ENCODE measurements around the gene HEY2.
"Not testable (repeated sequence)": the region's sequence is repeated elsewhere in the genome, so short reads cannot be mapped to it uniquely, and the experiment has no call there.

Gene HEY2

DNA sequence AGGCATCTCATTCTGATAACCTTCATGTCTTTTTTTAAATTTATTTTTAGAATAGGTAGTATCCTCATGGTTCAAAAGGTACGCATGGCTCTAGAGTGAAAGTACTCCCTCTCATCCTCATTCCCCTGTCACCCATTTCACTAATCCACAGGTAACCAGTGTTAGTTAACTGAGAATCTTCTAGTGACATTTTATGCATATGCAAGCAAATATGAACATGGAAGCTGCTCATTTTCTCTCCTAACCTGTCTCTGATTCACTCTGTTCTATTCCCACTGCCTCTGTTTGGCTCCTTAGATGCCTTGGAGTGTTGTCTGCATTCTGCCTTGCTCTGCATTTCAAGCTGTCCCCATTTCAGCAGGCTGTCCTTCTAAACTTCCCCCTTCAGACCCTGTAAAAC lies 45.9 kb downstream of the HEY2 start:
- DNase-seq (ENCODE audit: low spot score) = no peak

- no peak for DNase-seq (ENCODE audit: low spot score)
These were observed 47.9 kb downstream of the HEY2 start for GRCh38 chr6:125797120-125797885.

GRCh38 chr6:125797886-125798444 lies 48.5 kb downstream of the HEY2 start:
- no peak for DNase-seq (ENCODE audit: low spot score)

DNA sequence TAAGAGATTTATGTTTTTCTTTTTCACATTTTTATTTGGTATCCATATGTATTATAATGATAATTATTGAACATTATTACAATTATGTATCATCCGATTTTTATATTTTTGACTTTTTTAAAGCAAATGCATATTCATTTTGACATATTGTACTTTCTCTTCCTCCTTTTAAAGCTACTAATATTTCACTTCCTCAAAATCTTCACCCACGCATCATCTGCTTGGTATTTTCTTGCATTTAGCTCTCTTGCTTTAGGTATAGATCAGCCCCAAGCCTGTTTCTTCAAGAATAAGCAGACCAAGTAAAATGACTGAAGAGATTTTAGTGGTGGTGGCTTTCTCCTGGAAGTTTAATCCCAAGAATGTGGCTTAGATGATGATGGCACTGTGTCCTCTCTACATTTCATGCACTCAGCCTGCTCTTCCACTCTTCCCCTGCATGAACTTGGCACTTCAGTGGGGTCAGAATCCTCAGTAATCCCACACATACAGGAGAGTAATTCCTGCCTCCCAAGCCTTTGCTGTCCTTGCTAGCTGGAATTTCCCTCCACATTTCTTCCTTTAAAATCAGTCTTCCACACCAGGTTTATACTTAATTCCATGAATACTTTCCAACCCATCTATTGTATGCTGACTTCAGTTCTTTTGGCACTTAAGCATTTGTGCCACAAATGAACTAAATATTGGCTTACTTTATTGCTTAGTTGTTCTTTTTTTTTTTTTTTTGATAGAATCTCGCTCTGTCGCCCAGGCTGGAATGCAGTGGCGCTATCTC lies 49.5 kb downstream of the HEY2 start:
- no peak for DNase-seq (ENCODE audit: low spot score)

GRCh38 chr6:125802383-125802782 lies 53.0 kb downstream of the HEY2 start:
- no peak for DNase-seq (ENCODE audit: low spot score)

GRCh38 chr6:125802943-125803377 lies 53.5 kb downstream of the HEY2 start:
- no peak for DNase-seq (ENCODE audit: low spot score)

DNA sequence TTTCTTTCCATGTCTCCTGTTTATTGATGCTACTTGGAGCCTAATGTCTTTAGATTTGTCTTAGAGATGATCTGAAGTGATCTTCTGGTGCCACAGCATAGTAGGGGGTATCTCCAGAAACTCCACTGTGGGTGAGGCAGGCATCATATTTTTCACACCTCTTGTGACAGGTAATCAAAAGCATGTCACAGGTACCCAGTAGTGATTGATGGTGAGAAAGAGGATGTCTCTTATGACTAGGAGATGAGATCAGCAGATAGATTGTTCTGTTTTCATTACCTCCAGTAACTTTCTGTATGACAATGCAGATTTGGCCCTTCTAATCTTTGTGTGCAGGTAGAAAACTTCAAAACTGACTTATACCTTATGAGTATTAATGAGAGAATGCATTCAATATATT lies 54.8 kb downstream of the HEY2 start:
- DNase-seq (ENCODE audit: low spot score) = no peak

- DNase-seq (ENCODE audit: low spot score) = not testable (repeated sequence)
These were observed 55.5 kb downstream of the HEY2 start for GRCh38 chr6:125804866-125805425.

DNA sequence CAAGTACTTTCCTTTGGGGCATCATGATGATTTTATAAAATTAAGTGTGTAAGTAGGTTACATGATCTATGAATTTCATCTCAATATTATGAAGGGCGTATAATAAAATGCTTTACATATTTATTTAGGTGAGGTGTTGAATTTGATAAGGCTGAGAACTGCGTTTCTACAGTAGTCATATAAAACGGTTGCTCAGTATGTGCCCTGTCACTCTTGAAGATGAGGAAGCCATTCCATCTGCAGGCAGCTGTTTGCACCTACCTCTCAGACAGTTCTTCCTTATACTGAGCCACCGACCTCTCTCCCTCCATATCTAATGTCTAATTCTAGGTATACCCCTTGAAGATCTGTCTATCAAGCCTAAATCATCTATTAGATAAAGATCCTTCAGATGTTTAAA lies 57.4 kb downstream of the HEY2 start:
- DNase-seq (ENCODE audit: low spot score) = no peak

GRCh38 chr6:125807293-125807692 lies 57.9 kb downstream of the HEY2 start:
- no peak for DNase-seq (ENCODE audit: low spot score)

DNA sequence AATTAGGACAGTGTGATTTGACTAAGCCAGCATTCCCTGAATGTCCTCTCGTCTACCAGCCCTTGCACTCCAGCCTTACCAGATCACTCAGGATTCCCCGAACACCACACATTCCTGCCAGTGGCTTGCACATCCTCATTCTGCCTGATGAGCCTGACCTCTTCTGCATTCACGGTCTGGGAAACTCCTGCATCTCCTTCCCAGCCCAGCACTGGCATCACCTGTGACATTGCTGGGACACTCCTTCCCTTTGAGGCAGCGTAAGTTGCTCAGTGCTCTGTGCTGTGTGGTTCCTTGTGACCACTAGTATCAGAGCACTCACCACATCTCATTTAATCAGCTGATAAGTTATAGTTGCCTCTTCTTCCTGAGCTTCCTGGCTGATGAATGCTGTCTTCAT lies 58.6 kb downstream of the HEY2 start:
- DNase-seq (ENCODE audit: low spot score) = no peak

- no peak for DNase-seq (ENCODE audit: low spot score)
These were observed 59.2 kb downstream of the HEY2 start for GRCh38 chr6:125808591-125808990.

DNA sequence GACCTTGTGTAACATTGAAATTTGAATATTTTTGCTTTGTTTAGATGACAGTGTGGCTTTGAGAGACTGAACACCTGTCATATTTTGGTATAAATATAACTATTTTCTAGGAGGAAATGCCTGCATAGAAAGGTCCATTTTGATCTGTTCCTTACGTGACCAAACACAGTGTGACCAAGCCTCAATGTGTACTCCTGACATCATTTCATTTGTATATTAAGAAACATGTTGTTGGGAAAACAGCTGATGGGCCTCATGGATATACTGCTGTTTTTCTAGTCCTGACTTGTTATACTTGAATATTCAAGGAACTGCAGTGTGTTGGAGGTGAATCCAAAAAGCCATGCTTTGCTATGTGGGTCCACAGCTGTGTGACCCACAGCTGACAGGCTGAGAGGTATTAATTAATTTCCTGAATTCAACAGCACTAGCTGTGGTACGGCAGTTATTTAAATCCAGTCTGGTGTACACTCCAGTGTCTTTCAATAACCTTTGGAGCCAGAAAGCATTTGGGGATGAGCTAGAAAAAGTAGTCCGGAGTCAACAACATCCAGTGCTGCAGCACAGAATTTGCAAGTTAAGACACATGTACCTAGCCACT lies 60.2 kb downstream of the HEY2 start:
- no peak for DNase-seq (ENCODE audit: low spot score)

DNA sequence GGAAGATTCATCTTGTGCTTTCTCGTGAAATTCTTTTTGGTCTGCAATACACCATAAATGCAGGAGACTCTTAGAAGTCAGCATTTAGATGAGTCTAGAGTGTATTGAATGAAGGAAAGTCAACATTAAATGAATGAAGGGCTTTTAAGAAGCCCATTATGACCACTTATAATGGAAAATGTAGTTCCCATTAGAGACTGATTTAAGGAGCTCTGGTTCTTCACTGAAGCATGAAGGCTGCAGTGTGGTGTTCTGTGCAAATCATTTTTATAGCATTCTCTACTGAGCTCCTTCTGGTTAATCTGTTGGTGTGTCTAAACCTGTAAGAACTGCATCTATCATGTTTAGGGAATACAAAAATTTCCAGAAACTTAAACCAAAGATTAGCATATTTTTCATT lies 61.0 kb downstream of the HEY2 start:
- no peak for DNase-seq (ENCODE audit: low spot score)

Measured in LoVo (cell line).